HG02981 (cell line): ENCODE data around the gene SLC35G2.
A peak's percentile ranks its signal among the peaks of the same experiment; 100 is the strongest.
"Not testable (repeated sequence)": the region's sequence is repeated elsewhere in the genome, so short reads cannot be mapped to it uniquely, and the experiment has no call there.

Experiments
- ATAC-seq: cut with Tn5 transposase; IDR thresholded peaks from one replicate; pipeline ENCODE4 v1.9.1; 2021; ENCODE audit warnings: mild to moderate bottlenecking, moderate library complexity; ENCODE audit not compliant: unreplicated experiment

SLC35G2 gene

GRCh38 chr3:136885357-136886213 is 66.7 kb downstream of the SLC35G2 start:
- ATAC-seq = peak; percentile 64

GRCh38 chr3:136889947-136890346 is 71.0 kb downstream of the SLC35G2 start:
- no peak for ATAC-seq

GRCh38 chr3:136891934-136892855 is 73.3 kb downstream of the SLC35G2 start:
- ATAC-seq = no peak

GRCh38 chr3:136893848-136894443 is 75.0 kb downstream of the SLC35G2 start:
- ATAC-seq = no peak

GRCh38 chr3:136897171-136897570 is 78.2 kb downstream of the SLC35G2 start:
- ATAC-seq = not testable (repeated sequence)

GRCh38 chr3:136898549-136898948 is 79.6 kb downstream of the SLC35G2 start:
- no peak for ATAC-seq

GRCh38 chr3:136898954-136899353 is 80.0 kb downstream of the SLC35G2 start:
- no peak for ATAC-seq

GRCh38 chr3:136899622-136900158 is 80.8 kb downstream of the SLC35G2 start:
- no peak for ATAC-seq

- not testable (repeated sequence) for ATAC-seq
These were observed 81.8 kb downstream of the SLC35G2 start for GRCh38 chr3:136900694-136901093.

- no peak for ATAC-seq
These were observed 82.5 kb downstream of the SLC35G2 start for GRCh38 chr3:136901391-136901790.

GRCh38 chr3:136902530-136902929 is 83.6 kb downstream of the SLC35G2 start:
- ATAC-seq = not testable (repeated sequence)

GRCh38 chr3:136903899-136904298 is 85.0 kb downstream of the SLC35G2 start:
- ATAC-seq = no peak

GRCh38 chr3:136904746-136905145 is 85.8 kb downstream of the SLC35G2 start:
- ATAC-seq = no peak
